GM23338 (cell line): Measurements from ENCODE around the gene SMG9. TPM values are rescaled to one million over a fixed set of nuclear protein-coding genes. Genes with fewer than 3 reads are reported as not detected.

Experiments used
- ATAC-seq: fragments of 200-7000 bp; cut with Tn5 transposase; 3 replicates; pipeline ENCODE4 v1.9.1; 2020
- DNase-seq: peaks from one replicate; pipeline ENCODE4 v3.0.0-alpha.2; 2015; ENCODE audit warnings: low spot score
- H2AFZ ChIP-seq: fragments of 200-600 bp; sonication (generic); 2 replicates; pipeline ENCODE4 v1.8.0; 2016; ENCODE audit warnings: antibody characterized with exemption, mild to moderate bottlenecking, moderate library complexity
- H3F3A ChIP-seq: fragments of 200-600 bp; sonication (generic); replicated peaks from 2 replicates; pipeline ENCODE4 v1.8.0; 2017; ENCODE audit warnings: antibody characterized with exemption, mixed run types, low read depth
- H3K27ac ChIP-seq: fragments of 200-600 bp; sonication (generic); 2 replicates; pipeline ENCODE4 v1.6.1; 2016; ENCODE audit warnings: low read depth
- H3K27me3 ChIP-seq: fragments of 200-600 bp; sonication (generic); 2 replicates; pipeline ENCODE4 v1.8.0; 2016; ENCODE audit warnings: mild to moderate bottlenecking, mixed run types, moderate library complexity; ENCODE audit not compliant: insufficient read depth
- H3K36me3 ChIP-seq: fragments of 200-600 bp; sonication (generic); 2 replicates; pipeline ENCODE4 v1.8.0; 2016; ENCODE audit warnings: mild to moderate bottlenecking; ENCODE audit not compliant: insufficient read depth
- H3K4me1 ChIP-seq: fragments of 200-600 bp; sonication (generic); 2 replicates; pipeline ENCODE4 v1.8.0; 2016; ENCODE audit warnings: mild to moderate bottlenecking, moderate library complexity; ENCODE audit not compliant: insufficient read depth
- H3K4me2 ChIP-seq: fragments of 200-600 bp; sonication (generic); 2 replicates; pipeline ENCODE4 v1.7.1; 2017; ENCODE audit warnings: mixed run types
- H3K4me3 ChIP-seq: fragments of 200-600 bp; sonication (generic); 2 replicates; pipeline ENCODE4 v1.6.1; 2016; ENCODE audit warnings: mixed run types
- H3K79me2 ChIP-seq: fragments of 200-600 bp; sonication (generic); replicated peaks from 2 replicates; pipeline ENCODE4 v1.8.0; 2017; ENCODE audit warnings: mild to moderate bottlenecking; ENCODE audit not compliant: insufficient read depth
- H3K9me2 ChIP-seq: fragments of 200-600 bp; sonication (generic); 2 replicates; pipeline ENCODE4 v1.8.0; 2017; ENCODE audit not compliant: insufficient read depth
- H4K20me1 ChIP-seq: fragments of 200-600 bp; sonication (generic); replicated peaks from 2 replicates; pipeline ENCODE4 v1.8.0; 2017; ENCODE audit warnings: mild to moderate bottlenecking; ENCODE audit not compliant: insufficient read depth
- H3K27ac Mint-ChIP-seq: 2 replicates; pipeline ENCODE4 v1.8.0; 2020; ENCODE audit warnings: inconsistent platforms, mild to moderate bottlenecking, moderate library complexity, mixed read lengths
- H3K27me3 Mint-ChIP-seq: 3 replicates; pipeline ENCODE4 v1.8.0; 2022; ENCODE audit warnings: low read depth, mild to moderate bottlenecking, moderate library complexity, mixed read lengths, inconsistent platforms; ENCODE audit not compliant: insufficient read depth, poor library complexity
- H3K36me3 Mint-ChIP-seq: 3 replicates; pipeline ENCODE4 v1.8.0; 2021; ENCODE audit warnings: low read depth, mild to moderate bottlenecking, inconsistent platforms, moderate library complexity, mixed read lengths
- H3K4me1 Mint-ChIP-seq: 3 replicates; pipeline ENCODE4 v1.8.0; 2020; ENCODE audit warnings: mild to moderate bottlenecking, inconsistent platforms, mixed read lengths
- H3K4me3 Mint-ChIP-seq: 3 replicates; pipeline ENCODE4 v1.8.0; 2021; ENCODE audit warnings: moderate library complexity, mild to moderate bottlenecking, inconsistent platforms, mixed read lengths
- H3K9me3 Mint-ChIP-seq: 3 replicates; pipeline ENCODE4 v1.8.0; 2020; ENCODE audit warnings: moderate library complexity, mild to moderate bottlenecking, inconsistent platforms, mixed read lengths
- CREB1 ChIP-seq: fragments of 250-450 bp; sonication (Bioruptor Pico); IDR thresholded peaks from 2 replicates; pipeline ENCODE4 v1.5.0; 2020; ENCODE audit warnings: low read depth, mild to moderate bottlenecking, moderate library complexity
- POLR2AphosphoS5 ChIP-seq: IDR thresholded peaks from 2 replicates; pipeline ENCODE4 v1.6.1; 2016; ENCODE audit warnings: antibody characterized with exemption, low read depth
- STAT1 ChIP-seq: IDR thresholded peaks from one replicate; pipeline ENCODE4 v1.6.1; 2016; ENCODE audit warnings: antibody characterized with exemption; ENCODE audit not compliant: unreplicated experiment
- polyA plus RNA-seq: library from polyadenylated mRNA; unstranded; fragments of >200 nt; fragmentation: Nextera tagmentation; extraction: Ambion mirVana; gene quantifications from 2 replicates; pipeline ENCODE4 v1.2.1, GENCODE V29; 2016
- total RNA-seq: library from RNA; depleted of rRNA; stranded (reverse); fragments of >200 nt; shearing (Covaris generic); gene quantifications from 2 replicates; pipeline ENCODE4 v1.2.3, GENCODE V29; 2014
- TF ChIP-seq, protein P1 (sequence below): fragments of 250-450 bp; sonication (Bioruptor Pico); IDR thresholded peaks from 2 replicates; pipeline ENCODE4 v1.5.0; 2020; ENCODE audit warnings: mild to moderate bottlenecking, moderate library complexity

The SMG9 gene
- total and polyA plus RNA-seq, 2 experiments from 2014 or later, result 13.2 to 14.0 TPM

DNA sequence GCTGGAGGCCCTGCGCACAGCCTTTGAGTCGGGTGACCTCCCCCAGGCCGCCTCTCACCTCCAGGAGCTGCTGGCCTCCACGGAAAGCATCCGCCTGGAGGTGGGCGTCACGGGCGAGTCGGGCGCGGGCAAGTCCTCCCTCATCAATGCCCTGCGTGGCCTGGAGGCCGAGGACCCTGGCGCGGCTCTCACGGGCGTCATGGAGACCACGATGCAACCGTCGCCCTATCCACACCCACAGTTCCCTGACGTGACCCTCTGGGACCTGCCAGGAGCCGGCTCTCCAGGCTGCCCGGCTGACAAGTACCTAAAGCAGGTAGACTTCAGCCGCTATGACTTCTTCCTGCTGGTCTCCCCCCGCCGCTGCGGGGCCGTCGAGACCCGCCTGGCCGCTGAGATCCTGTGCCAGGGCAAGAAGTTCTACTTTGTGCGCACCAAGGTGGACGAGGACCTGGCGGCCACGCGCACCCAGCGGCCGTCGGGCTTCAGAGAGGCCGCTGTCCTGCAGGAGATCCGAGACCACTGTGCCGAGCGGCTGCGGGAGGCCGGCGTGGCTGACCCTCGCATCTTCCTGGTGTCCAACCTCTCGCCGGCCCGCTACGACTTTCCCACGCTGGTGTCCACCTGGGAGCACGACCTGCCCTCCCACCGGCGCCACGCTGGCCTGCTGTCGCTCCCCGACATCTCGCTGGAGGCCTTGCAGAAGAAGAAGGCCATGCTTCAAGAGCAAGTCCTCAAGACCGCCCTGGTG, 36.0 kb downstream of the SMG9 start:
- no peak overlapping the region for H3K27ac Mint-ChIP-seq
- ATAC-seq, result no peak

More for the DNA sequence above, 36.0 kb downstream of the SMG9 start:
- no peaks in the 10 kb centered on the region for H4K20me1 ChIP-seq
- no peaks in the 10 kb centered on the region for H3K4me1 ChIP-seq
- H3K27ac ChIP-seq, result no peak overlapping the region
- H3F3A ChIP-seq, result no peaks in the 10 kb centered on the region
- no peak for DNase-seq
- peaks cover 5% of the 10 kb centered on the region for H3K27me3 Mint-ChIP-seq
- H3K36me3 ChIP-seq, result no peaks in the 10 kb centered on the region
- no peak overlapping the region; the same call in 1 of the 2 replicates for H2AFZ ChIP-seq
- H3K4me2 ChIP-seq, result no peak overlapping the region
- TF ChIP-seq, protein P1, sequence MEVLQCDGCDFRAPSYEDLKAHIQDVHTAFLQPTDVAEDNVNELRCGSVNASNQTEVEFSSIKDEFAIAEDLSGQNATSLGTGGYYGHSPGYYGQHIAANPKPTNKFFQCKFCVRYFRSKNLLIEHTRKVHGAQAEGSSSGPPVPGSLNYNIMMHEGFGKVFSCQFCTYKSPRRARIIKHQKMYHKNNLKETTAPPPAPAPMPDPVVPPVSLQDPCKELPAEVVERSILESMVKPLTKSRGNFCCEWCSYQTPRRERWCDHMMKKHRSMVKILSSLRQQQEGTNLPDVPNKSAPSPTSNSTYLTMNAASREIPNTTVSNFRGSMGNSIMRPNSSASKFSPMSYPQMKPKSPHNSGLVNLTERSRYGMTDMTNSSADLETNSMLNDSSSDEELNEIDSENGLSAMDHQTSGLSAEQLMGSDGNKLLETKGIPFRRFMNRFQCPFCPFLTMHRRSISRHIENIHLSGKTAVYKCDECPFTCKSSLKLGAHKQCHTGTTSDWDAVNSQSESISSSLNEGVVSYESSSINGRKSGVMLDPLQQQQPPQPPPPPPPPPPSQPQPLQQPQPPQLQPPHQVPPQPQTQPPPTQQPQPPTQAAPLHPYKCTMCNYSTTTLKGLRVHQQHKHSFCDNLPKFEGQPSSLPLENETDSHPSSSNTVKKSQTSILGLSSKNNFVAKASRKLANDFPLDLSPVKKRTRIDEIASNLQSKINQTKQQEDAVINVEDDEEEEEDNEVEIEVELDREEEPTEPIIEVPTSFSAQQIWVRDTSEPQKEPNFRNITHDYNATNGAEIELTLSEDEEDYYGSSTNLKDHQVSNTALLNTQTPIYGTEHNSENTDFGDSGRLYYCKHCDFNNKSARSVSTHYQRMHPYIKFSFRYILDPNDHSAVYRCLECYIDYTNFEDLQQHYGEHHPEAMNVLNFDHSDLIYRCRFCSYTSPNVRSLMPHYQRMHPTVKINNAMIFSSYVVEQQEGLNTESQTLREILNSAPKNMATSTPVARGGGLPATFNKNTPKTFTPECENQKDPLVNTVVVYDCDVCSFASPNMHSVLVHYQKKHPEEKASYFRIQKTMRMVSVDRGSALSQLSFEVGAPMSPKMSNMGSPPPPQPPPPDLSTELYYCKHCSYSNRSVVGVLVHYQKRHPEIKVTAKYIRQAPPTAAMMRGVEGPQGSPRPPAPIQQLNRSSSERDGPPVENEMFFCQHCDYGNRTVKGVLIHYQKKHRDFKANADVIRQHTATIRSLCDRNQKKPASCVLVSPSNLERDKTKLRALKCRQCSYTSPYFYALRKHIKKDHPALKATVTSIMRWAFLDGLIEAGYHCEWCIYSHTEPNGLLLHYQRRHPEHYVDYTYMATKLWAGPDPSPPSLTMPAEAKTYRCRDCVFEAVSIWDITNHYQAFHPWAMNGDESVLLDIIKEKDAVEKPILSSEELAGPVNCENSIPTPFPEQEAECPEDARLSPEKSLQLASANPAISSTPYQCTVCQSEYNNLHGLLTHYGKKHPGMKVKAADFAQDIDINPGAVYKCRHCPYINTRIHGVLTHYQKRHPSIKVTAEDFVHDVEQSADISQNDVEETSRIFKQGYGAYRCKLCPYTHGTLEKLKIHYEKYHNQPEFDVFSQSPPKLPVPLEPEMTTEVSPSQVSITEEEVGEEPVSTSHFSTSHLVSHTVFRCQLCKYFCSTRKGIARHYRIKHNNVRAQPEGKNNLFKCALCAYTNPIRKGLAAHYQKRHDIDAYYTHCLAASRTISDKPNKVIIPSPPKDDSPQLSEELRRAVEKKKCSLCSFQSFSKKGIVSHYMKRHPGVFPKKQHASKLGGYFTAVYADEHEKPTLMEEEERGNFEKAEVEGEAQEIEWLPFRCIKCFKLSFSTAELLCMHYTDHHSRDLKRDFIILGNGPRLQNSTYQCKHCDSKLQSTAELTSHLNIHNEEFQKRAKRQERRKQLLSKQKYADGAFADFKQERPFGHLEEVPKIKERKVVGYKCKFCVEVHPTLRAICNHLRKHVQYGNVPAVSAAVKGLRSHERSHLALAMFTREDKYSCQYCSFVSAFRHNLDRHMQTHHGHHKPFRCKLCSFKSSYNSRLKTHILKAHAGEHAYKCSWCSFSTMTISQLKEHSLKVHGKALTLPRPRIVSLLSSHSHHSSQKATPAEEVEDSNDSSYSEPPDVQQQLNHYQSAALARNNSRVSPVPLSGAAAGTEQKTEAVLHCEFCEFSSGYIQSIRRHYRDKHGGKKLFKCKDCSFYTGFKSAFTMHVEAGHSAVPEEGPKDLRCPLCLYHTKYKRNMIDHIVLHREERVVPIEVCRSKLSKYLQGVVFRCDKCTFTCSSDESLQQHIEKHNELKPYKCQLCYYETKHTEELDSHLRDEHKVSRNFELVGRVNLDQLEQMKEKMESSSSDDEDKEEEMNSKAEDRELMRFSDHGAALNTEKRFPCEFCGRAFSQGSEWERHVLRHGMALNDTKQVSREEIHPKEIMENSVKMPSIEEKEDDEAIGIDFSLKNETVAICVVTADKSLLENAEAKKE (CRISPR knock-in tag), result no peak
- no peak for TF ChIP-seq CREB1 (CRISPR knock-in tag)
- TF ChIP-seq STAT1, result no peak
- TF ChIP-seq POLR2AphosphoS5, result no peak
- no peaks in the 10 kb centered on the region for H3K9me3 Mint-ChIP-seq
- no peak overlapping the region for H3K4me3 ChIP-seq
- no peaks in the 10 kb centered on the region for H3K27me3 ChIP-seq
- no peaks in the 10 kb centered on the region for H3K79me2 ChIP-seq
- H3K4me1 Mint-ChIP-seq, result no peaks in the 10 kb centered on the region
- no peaks in the 10 kb centered on the region for H3K36me3 Mint-ChIP-seq
- H3K4me3 Mint-ChIP-seq, result no peak overlapping the region
- H3K9me2 ChIP-seq, result no peaks in the 10 kb centered on the region
